Measurements from ENCODE around the gene LIPM.

LIPM gene

DNA sequence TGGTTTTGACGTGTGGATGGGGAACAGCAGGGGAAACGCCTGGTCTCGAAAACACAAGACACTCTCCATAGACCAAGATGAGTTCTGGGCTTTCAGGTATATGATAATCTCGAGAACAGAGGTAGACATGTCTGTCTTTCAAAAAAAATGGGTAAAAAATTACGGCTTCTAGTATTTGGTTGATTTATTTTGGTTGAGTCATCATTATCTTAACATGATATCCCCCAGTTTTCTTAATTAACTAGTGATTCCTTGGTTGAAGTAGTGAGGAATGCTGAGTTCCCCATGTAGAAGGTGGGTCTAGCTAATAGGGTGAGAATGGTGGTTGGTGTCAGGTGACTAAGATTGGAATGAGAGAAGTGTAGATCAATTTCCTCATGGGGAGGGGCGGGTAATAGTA lies 10.7 kb downstream of the LIPM start:
- DNase-seq = no peak
- H3K36me3 Mint-ChIP-seq (ENCODE audit: low read depth) = no peaks in the 10 kb centered on the region
- no peaks in the 10 kb centered on the region for H3K9me3 Mint-ChIP-seq
- H3K27ac Mint-ChIP-seq = no peak overlapping the region
- no peak overlapping the region for H3K4me3 Mint-ChIP-seq
- TF ChIP-seq, protein P1, sequence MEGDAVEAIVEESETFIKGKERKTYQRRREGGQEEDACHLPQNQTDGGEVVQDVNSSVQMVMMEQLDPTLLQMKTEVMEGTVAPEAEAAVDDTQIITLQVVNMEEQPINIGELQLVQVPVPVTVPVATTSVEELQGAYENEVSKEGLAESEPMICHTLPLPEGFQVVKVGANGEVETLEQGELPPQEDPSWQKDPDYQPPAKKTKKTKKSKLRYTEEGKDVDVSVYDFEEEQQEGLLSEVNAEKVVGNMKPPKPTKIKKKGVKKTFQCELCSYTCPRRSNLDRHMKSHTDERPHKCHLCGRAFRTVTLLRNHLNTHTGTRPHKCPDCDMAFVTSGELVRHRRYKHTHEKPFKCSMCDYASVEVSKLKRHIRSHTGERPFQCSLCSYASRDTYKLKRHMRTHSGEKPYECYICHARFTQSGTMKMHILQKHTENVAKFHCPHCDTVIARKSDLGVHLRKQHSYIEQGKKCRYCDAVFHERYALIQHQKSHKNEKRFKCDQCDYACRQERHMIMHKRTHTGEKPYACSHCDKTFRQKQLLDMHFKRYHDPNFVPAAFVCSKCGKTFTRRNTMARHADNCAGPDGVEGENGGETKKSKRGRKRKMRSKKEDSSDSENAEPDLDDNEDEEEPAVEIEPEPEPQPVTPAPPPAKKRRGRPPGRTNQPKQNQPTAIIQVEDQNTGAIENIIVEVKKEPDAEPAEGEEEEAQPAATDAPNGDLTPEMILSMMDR (IDR thresholded peaks at IDR 0.05) = no peak
- H3K4me1 Mint-ChIP-seq = no peaks in the 10 kb centered on the region
- H3K27me3 Mint-ChIP-seq (ENCODE audit: low read depth, poor library complexity) = peaks cover 7% of the 10 kb centered on the region

DNA sequence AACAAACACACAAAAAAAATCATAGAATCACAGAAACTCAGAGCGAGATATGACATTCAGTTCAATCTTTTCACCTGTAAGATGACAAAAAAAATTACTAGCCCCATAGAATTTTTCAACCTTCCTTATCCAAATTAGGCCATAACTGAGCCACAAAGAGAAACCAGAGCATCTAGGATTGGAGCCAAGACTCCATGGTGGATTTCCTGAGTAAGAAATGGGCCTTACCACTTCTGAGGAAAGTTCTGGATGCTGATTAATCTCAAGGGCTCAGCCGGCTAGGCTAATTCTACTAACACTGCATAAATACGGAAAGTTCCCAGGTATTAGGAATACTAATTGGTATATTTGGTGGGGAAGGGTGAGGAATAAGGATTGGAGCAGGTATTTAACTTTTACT lies 16.8 kb downstream of the LIPM start:
- no peaks in the 10 kb centered on the region for H3K4me1 Mint-ChIP-seq
- peaks cover 10% of the 10 kb centered on the region for H3K27me3 Mint-ChIP-seq (ENCODE audit: low read depth, poor library complexity)
- no peak overlapping the region for H3K4me3 Mint-ChIP-seq
- H3K36me3 Mint-ChIP-seq (ENCODE audit: low read depth) = no peaks in the 10 kb centered on the region
- TF ChIP-seq, protein P1 (IDR thresholded peaks at IDR 0.05) = no peak
- no peak for DNase-seq
- no peak overlapping the region for H3K27ac Mint-ChIP-seq
- H3K9me3 Mint-ChIP-seq = no peaks in the 10 kb centered on the region

DNA sequence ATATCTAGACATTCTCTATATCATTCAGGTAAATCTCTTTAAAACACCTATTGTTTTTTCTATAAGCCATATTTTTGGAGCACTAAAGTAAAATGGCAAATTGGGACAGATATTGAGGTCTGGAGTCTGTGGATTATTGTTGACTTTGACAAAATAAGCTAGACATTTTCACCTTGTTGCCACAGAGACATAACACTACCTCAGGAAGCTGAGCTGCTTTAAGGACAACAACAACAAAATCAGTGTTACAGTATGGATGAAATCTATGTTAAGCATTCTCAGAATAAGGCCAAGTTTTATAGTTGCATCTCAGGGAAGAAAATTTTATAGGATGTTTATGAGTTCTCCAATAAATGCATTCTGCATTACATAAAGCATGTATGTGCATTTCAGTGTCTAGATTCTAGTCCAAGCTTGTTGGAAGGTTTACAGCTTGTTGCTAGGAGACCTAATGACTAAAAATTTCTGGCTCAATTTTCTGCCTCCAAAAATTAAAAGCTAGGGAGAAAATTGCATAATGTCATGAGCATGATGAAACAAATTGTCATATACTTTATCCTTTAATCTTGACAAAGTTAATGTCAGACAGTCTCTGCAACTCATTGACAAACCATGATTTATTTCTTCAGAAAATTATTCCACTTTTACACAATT lies 18.3 kb downstream of the LIPM start:
- TF ChIP-seq, protein P1 (IDR thresholded peaks at IDR 0.05) = no peak
- H3K27me3 Mint-ChIP-seq (ENCODE audit: low read depth, poor library complexity) = peaks cover 7% of the 10 kb centered on the region
- H3K27ac Mint-ChIP-seq = no peak overlapping the region
- H3K4me3 Mint-ChIP-seq = no peak overlapping the region
- no peaks in the 10 kb centered on the region for H3K4me1 Mint-ChIP-seq
- no peaks in the 10 kb centered on the region for H3K36me3 Mint-ChIP-seq (ENCODE audit: low read depth)
- no peak for DNase-seq
- no peaks in the 10 kb centered on the region for H3K9me3 Mint-ChIP-seq

DNA sequence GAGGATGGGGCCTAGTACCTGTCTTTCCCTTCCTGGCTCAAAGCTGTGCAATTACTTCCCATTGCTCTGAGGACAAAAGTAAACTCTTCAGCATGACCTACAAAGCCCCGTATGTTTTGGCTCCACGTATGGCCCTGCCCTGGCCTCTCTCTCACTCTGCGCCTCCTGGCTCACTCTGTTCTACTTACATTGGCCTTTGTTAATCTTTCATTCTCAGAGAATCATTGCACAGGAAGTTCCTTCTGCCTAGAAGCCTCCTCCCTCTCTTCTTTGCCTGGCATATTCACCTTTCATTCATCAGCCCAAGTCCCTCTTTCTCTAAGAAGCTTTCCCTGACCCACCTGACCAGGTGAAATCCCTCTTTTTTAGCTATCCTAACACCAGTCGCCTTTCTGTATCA lies 23.9 kb downstream of the LIPM start:
- no peak for DNase-seq
- H3K9me3 Mint-ChIP-seq = no peaks in the 10 kb centered on the region
- no peak overlapping the region for H3K27ac Mint-ChIP-seq
- H3K4me1 Mint-ChIP-seq = no peaks in the 10 kb centered on the region
- peaks cover 4% of the 10 kb centered on the region for H3K27me3 Mint-ChIP-seq (ENCODE audit: low read depth, poor library complexity)
- H3K4me3 Mint-ChIP-seq = no peak overlapping the region
- TF ChIP-seq, protein P1 (IDR thresholded peaks at IDR 0.05) = no peak
- no peaks in the 10 kb centered on the region for H3K36me3 Mint-ChIP-seq (ENCODE audit: low read depth)

DNA sequence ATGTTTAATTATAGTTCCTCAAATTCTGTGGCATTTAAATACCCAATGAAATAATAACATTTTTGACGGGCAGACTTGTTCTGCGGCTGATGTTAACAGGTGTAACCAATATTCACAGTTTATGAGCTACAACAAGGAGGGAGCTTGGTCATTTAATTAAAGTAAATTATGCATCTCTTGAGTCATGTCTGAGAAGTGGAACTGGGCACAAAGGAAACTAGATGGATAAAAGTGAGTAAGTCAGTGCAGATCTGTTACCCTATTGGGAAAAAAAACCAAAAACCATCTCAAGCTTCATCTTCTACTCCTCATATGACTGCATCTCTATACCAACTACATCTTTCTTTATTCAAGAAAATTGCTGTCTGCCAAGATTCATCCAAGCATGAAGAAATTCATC lies 25.1 kb downstream of the LIPM start:
- TF ChIP-seq, protein P1 (IDR thresholded peaks at IDR 0.05) = no peak
- Mint-ChIP-seq H3K9me3 (no peaks in the 10 kb centered on the region), H3K27me3 (ENCODE audit: low read depth, poor library complexity) (peaks cover 4% of the 10 kb centered on the region), H3K4me1 (no peaks in the 10 kb centered on the region), H3K36me3 (ENCODE audit: low read depth) (no peaks in the 10 kb centered on the region), H3K27ac (no peak overlapping the region), H3K4me3 (no peak overlapping the region)
- DNase-seq = no peak

DNA sequence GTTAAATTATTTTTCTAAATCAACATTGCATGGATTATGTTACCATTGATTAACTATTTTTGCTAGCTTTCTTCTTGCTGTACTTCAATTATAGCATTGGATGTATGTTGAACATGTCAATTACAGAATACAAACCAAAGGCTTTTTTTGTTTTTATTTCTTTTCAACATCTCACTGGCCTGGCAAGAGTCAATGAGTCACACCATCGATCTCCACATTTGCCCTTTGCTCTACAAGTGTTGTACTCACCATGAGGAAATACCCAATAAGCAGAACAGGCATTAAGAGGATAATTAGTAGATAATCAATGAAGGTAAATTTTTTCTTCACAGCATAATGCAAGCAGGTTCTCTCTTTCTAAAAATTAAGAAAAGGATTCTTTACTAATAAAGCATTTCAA lies 25.8 kb downstream of the LIPM start:
- no peak for DNase-seq
- Mint-ChIP-seq H3K4me1 (no peaks in the 10 kb centered on the region), H3K36me3 (ENCODE audit: low read depth) (no peaks in the 10 kb centered on the region), H3K9me3 (no peaks in the 10 kb centered on the region), H3K4me3 (no peak overlapping the region), H3K27me3 (ENCODE audit: low read depth, poor library complexity) (peaks cover 4% of the 10 kb centered on the region), H3K27ac (no peak overlapping the region)
- TF ChIP-seq, protein P1 (IDR thresholded peaks at IDR 0.05) = no peak

All from nephron progenitor cell (in vitro differentiated cells).